ENCODE measurements around the gene WDFY2.

The WDFY2 gene

GRCh38 chr13:51715613-51716012, 131.4 kb downstream of the WDFY2 start:
- in situ Hi-C loops (cut with HindIII; ENCODE audit: low pct_ligation_motif_present, low sequenced_read_pairs), result no loop called here
- H3K27ac ChIP-seq, result no peak overlapping the region

GRCh38 chr13:51717786-51718398, 133.6 kb downstream of the WDFY2 start:
- in situ Hi-C loops (cut with HindIII; ENCODE audit: low pct_ligation_motif_present, low sequenced_read_pairs), result no loop called here
- H3K27ac ChIP-seq, result no peak overlapping the region
- no peaks in the 10 kb centered on the region for H3K27me3 ChIP-seq (replicated peaks)
- H3K36me3 ChIP-seq (replicated peaks), result no peaks in the 10 kb centered on the region
- TF ChIP-seq CTCF (IDR thresholded peaks at IDR 0.05; ENCODE audit: low read depth, low read length, missing control alignments), result no peak
- H3K4me3 ChIP-seq (ENCODE audit: low read depth, low read length), result no peak overlapping the region
- no peak for DNase-seq

More at GRCh38 chr13:51715613-51716012, 131.4 kb downstream of the WDFY2 start:
- TF ChIP-seq CTCF (IDR thresholded peaks at IDR 0.05; ENCODE audit: low read depth, low read length, missing control alignments), result no peak
- Histone ChIP-seq H3K27me3 (replicated peaks) (no peaks in the 10 kb centered on the region), H3K36me3 (replicated peaks) (no peaks in the 10 kb centered on the region), H3K4me3 (ENCODE audit: low read depth, low read length) (no peak overlapping the region)
- DNase-seq, result no peak

- no peak for DNase-seq
- Histone ChIP-seq H3K4me3 (ENCODE audit: low read depth, low read length) (no peak overlapping the region), H3K36me3 (replicated peaks) (no peaks in the 10 kb centered on the region), H3K27ac (no peak overlapping the region), H3K27me3 (replicated peaks) (no peaks in the 10 kb centered on the region)
- in situ Hi-C loops (cut with HindIII; ENCODE audit: low pct_ligation_motif_present, low sequenced_read_pairs), result no loop called here
- no peak for TF ChIP-seq CTCF (IDR thresholded peaks at IDR 0.05; ENCODE audit: low read depth, low read length, missing control alignments)
These were observed 135.1 kb downstream of the WDFY2 start for GRCh38 chr13:51719394-51719793.

- no peak for DNase-seq
- in situ Hi-C loops (cut with HindIII; ENCODE audit: low pct_ligation_motif_present, low sequenced_read_pairs), result no loop called here
- TF ChIP-seq CTCF (IDR thresholded peaks at IDR 0.05; ENCODE audit: low read depth, low read length, missing control alignments), result no peak
- Histone ChIP-seq H3K4me3 (ENCODE audit: low read depth, low read length) (no peak overlapping the region), H3K27ac (no peak overlapping the region), H3K27me3 (replicated peaks) (no peaks in the 10 kb centered on the region), H3K36me3 (replicated peaks) (no peaks in the 10 kb centered on the region)
These were observed 137.2 kb downstream of the WDFY2 start for GRCh38 chr13:51721496-51721895.

- no peak for DNase-seq
- in situ Hi-C loops (cut with HindIII; ENCODE audit: low pct_ligation_motif_present, low sequenced_read_pairs), result no loop called here
- no peak for TF ChIP-seq CTCF (IDR thresholded peaks at IDR 0.05; ENCODE audit: low read depth, low read length, missing control alignments)
- no peak overlapping the region for H3K27ac ChIP-seq
- H3K4me3 ChIP-seq (ENCODE audit: low read depth, low read length), result no peak overlapping the region
- H3K36me3 ChIP-seq (replicated peaks), result no peaks in the 10 kb centered on the region
- H3K27me3 ChIP-seq (replicated peaks), result no peaks in the 10 kb centered on the region
These were observed 139.3 kb downstream of the WDFY2 start for GRCh38 chr13:51723529-51723928.

- no peak for TF ChIP-seq CTCF (IDR thresholded peaks at IDR 0.05; ENCODE audit: low read depth, low read length, missing control alignments)
- in situ Hi-C loops (cut with HindIII; ENCODE audit: low pct_ligation_motif_present, low sequenced_read_pairs), result no loop called here
- H3K36me3 ChIP-seq (replicated peaks), result no peaks in the 10 kb centered on the region
- H3K27me3 ChIP-seq (replicated peaks), result no peaks in the 10 kb centered on the region
- DNase-seq, result no peak
- H3K4me3 ChIP-seq (ENCODE audit: low read depth, low read length), result no peak overlapping the region
- H3K27ac ChIP-seq, result no peak overlapping the region
These were observed 140.5 kb downstream of the WDFY2 start for GRCh38 chr13:51724721-51725120.
